NCI-H1092 (cell line): Measurements from ENCODE around the gene TPST2.

ENCODE experiments used
- DNase-seq: peaks from one replicate; lab custom pipeline; 2025; lab: John Stamatoyannopoulos, UW

TPST2 gene

DNA sequence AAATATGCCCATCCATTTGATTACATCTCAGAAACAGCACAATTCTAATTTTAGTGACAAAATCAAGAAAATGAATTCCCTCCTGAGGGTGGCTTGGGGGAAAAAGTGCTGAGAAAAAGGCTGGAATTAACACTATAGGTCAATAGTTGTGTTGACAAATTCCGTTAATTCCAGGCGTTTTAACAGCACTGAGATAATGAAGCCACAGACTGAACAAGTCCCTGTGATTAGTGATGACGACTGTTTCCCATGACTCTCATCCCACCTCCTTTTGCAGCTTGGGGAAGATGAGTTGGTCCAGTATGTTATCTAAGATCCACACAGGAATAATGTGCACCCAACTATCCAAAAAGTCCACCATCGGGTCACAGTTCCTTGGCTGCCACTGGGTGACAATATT, 93.5 kb downstream of the TPST2 start:
- DNase-seq: no peak

DNA sequence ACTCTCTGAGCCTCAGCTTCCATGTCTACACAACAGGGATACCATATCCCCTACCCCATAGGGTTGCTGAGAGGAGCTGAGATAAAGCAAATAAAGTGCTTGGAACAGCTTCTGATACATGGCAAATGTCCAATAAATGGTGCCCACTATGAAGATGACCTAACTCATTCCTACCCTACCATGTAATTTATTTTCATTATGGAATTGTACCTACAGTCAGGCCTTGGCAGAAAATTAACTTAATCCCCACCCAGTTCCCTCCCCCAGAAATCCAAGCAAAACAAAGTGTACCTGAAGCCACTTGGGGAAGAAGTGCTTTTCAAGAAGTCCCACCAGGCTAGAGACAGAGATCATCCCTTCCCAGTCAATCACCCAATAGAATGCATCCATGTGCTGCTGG, 95.4 kb downstream of the TPST2 start:
- no peak for DNase-seq

GRCh38 chr22:26492220-26492619, 97.7 kb downstream of the TPST2 start:
- no peak for DNase-seq

DNA sequence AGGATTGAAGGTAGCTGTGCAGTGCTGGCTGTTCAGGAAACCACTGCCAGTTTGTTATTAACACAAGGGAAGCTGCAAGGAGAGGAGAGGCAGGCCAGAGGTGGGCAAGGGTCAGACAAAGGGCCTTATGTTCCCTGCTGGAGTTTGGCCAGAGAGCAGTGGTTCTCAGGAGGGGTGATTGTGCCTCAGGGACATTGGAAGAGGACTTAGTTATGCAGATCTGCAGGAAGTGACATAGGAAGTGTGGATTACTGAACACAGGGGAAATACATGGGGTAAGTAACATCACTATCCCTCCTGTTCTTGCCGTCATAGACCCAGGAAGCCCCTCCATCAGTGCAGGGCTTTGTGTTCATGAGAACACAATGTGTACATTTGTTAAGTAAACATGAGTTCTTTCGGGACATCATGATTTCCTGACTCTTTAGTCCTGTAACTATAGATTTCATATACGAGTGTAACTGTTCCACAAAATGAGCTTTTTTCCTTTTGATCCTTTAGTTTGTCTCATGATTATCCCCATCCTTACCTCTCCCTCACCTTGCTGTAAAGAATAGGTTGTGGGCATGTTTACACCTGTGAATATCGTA, 100.4 kb downstream of the TPST2 start:
- DNase-seq: no peak

GRCh38 chr22:26487996-26488395, 101.9 kb downstream of the TPST2 start:
- no peak for DNase-seq

DNA sequence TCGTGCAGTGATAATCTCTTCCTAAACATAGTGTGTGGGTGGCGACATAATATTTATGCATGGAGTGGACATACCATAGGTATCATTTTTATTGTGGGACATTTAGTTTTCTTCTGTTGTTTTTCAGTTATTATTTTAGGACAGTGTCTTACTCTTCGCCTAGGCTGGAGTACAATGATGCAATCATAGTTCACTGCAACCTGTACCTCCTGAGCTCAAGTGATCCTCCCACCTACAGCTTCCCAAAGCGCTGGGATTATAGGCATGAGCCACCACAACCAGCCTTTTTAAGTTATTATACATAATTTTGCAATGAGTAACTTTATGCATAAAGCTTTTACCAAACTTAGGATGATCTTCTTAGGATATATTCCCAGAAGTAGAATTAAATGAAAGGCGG, 103.5 kb downstream of the TPST2 start:
- DNase-seq: no peak

DNA sequence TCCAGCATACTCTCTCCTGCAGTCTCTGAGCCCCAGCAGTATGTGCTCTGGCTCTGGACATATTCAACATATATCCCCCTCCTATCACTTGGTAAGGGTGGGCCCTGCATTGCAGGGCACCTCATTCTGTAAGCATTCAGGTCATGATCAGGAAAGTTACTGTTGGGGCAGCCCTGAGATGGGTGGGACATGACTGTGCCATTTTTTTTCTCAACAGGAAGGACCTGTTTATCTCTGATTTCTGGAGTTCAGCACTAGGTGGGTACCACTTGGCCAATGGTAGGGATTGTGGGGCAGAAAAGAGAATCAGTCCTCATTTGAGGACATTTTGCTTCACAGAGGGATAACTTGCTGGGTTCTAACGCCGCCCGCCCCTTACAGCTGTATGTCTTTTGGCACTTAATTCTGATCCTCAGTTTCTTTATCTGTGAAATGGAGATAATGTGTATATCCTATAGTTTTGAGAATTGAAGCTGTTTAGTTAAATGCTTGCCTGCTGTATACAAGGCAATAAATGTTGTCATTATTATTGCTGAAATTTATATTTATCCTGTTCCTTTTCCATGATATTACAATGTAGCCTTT, 104.0 kb downstream of the TPST2 start:
- DNase-seq: no peak

DNA sequence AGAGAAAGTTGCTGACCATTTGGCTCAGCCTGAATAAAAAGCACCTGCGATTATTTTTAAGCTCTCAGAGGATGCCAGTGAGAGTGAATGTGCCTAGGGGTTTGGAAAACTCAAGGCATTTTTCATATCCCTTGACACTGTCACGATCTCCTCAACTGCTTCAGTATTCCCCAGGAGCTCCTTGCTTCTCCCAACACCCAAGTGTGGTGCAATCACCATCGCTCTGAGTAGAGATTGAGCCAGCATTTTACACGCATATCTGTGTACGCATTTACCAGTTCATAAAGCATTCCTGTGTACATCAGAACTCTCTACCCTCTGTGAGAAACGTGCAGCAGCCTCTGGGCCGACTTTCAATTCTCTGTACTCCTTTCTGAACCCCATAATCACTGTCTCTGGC, 104.9 kb downstream of the TPST2 start:
- DNase-seq: no peak

DNA sequence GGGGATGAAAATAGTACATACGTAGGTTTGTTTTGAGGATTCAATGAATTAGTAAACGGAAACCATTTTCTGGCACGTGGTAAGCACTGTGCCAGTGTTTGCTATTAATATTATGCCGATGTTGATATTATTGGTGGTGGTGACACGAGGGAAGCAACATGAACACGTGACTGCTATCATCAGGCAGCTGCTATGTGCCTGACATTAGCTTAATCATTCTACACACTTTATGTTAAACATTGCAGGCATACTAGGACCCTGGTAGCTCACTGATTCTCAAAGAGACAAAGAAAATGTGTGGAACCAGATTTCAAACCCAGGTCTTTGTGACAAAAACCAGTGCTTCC, 105.6 kb downstream of the TPST2 start:
- DNase-seq: no peak

DNA sequence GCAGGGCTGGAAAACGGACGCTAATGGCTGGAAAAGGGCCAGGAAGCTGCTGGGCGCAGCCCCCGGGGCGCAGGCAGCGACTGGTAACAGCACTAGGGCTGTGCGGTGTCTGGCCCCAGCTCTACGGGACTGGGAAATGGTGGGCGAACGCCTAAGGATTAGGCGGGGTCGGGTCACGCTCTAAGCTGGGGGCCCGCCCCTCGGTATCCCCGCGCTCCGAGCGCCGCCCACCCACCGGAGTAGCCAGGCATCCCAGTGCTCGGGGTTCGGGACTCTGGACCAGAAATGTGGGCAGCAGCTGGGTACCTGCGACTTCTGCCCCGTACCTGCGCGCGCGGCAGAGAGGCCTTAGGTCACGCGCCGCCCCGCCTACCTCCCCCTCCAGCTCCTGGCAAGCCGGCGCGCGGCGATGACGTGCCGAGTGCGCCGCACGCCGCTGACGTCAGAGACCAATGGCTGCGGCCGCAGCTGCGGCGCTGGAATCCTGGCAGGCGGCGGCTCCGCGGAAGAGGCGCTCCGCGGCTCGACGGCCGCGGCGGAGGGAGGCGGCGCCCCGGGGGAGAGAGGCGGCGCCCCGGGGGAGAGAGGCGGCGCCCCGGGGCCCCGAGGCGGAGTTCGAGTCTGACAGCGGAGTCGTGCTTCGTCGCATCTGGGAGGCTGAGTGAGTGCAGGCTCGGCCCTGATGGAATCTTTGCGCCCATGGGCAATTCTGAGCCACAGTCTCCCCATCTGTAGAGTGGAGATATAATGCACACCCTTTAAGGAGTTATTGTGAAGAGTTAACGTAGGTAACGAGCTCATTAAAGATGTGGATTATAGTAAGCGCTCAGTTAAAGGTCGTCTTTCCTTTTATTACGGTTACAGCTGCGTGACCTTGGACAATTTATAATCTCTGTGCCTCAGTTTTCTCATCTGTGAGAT, 106.2 kb downstream of the TPST2 start, which contains the start of the genes HPS4 and SRRD:
Gene HPS4 (minus strand): TSS at position 345 of the 921 bp plus-strand sequence. CDS start 2,021 bp downstream, outside the sequence.
Gene SRRD (plus strand): TSS at position 439 of the 921 bp plus-strand sequence. CDS start 14 bp downstream, at position 453.
- DNase-seq: peak; percentile 74

DNA sequence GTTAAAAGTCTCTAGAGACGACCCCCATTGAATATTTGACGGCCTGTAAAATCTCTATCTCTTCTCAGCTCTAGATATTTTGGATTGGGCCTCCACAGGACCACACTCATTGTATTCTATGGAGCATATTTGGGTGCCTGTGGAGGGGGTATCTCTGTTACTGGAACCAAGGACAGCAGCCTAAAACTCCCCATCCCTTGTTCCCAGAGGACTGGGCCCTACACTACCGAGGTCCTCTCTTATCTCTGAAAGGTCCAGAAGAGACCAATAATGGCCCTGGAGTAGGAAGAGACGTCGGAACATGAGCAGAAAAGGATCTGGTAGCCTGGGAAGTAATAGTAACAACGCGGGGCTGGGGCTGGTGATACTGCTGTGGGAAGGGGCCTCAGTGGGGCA, 106.9 kb downstream of the TPST2 start:
- no peak for DNase-seq

DNA sequence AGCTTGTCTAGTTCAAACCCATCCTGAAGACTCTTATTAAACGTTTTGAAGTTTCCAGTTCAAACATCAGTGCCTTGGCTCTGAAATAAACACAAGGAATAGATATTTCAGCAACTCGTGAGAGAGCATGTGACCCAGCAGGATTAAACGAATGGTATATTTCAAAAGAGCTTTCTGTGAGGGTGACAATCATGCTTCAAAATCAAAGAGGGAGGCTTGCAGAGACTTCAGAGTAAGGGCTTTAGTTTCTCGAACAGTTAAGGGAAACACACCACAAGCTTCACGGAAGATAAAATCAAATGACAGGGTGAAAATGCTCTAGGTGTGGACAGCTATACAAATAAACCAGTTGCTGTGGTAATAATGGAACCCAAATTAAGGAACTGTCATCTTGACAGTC, 107.8 kb downstream of the TPST2 start:
- DNase-seq: no peak

- no peak for DNase-seq
Observed at GRCh38 chr22:26481694-26482093, 108.2 kb downstream of the TPST2 start.

DNA sequence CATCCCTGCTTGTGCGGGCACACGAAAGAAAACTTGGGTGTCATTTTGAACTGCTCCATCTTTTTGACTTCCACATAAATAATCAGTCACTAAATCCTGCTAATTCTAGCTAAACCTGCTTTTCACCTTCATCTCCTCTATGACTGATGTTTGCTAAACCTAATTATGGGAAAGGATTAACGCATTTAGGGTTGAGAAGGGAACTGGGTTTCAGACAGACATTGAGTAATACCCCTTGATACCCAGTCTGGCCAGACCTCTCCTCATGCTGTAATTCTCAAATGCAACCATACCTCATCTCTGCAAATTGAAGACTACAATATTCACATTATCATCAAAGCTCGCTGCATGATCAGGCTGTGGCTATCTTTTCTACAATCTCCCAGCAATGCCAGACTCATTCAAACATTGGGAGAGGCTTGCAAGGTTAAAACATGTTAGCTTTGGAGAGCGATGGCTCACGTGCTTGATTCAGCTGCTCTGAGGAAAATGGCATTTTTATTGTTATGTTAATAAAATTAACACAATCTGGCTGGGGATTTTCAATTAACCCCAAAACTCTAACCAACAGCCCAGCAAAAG, 108.7 kb downstream of the TPST2 start:
- DNase-seq: no peak

GRCh38 chr22:26480611-26480932, 109.4 kb downstream of the TPST2 start:
- no peak for DNase-seq

- DNase-seq: no peak
Observed at GRCh38 chr22:26479792-26480610, 109.9 kb downstream of the TPST2 start.

DNA sequence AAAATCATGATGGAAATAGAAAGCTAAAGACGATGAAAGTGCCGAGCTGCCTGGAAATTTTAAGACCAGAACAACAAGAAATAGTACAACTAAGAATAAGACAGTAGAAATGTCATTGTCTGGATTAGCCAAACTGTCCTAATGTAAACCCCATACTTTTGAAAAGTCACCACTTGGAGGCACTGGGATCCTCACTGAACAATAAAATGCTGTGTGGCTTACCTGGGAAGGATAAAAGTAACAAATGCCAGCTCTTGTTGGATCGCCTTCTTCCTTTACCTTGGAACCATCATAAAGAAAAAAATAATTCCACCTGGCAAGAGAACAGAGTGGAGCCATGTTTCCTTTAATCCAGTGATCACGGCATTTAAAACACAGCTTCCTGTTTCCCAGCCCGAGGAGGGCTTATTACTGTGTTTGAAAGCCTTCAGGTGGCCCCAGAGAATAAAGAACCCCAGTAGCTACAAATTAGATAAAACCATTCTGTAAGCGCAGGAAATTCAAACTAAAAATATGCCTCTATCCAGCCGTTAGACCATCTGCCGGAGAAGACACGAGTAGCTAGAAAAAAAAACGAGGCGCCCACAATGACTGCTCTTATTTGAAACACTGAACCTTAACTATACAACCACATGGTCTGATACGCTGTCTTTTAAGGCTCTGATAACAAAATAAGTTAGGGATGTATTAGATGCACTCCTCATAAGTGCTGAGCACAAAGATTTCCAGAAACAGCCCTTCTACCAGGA, 110.7 kb downstream of the TPST2 start:
- DNase-seq: no peak

GRCh38 chr22:26477341-26477731, 112.6 kb downstream of the TPST2 start:
- DNase-seq: no peak

GRCh38 chr22:26476705-26477340, 113.1 kb downstream of the TPST2 start:
- DNase-seq: no peak

- DNase-seq: no peak
Observed at GRCh38 chr22:26474682-26475081, 115.2 kb downstream of the TPST2 start.
